ENCODE results near the gene PLEKHF1.

- no peak for TF ChIP-seq CTCF (conservative IDR thresholded peaks at IDR 0.05; ENCODE audit: low read depth in 2 of 2)
- no peak for TF ChIP-seq POLR2AphosphoS5 (IDR thresholded peaks at IDR 0.05; ENCODE audit: low read depth)
- no peak for TF ChIP-seq EZH2 (IDR thresholded peaks at IDR 0.05; ENCODE audit: low read depth, unreplicated experiment)
- no peak for TF ChIP-seq REST (IDR thresholded peaks at IDR 0.05; ENCODE audit: unreplicated experiment)
- TF ChIP-seq CREB1 (CRISPR knock-in tag; IDR thresholded peaks at IDR 0.05; ENCODE audit: low read depth): no peak
- no peak for TF ChIP-seq ZNF331 (CRISPR knock-in tag; IDR thresholded peaks at IDR 0.05; ENCODE audit: low read depth)
- no peak for TF ChIP-seq EZH2phosphoT487 (IDR thresholded peaks at IDR 0.05; ENCODE audit: unreplicated experiment)
- no peak for TF ChIP-seq JUNB (IDR thresholded peaks at IDR 0.05; ENCODE audit: unreplicated experiment)
- TF ChIP-seq ZNF114 (CRISPR knock-in tag; IDR thresholded peaks at IDR 0.05): no peak
- TF ChIP-seq ETS1 (IDR thresholded peaks at IDR 0.05): no peak
- no peak for TF ChIP-seq STAT1 (IDR thresholded peaks at IDR 0.05; ENCODE audit: unreplicated experiment)
- TF ChIP-seq NANOG (IDR thresholded peaks at IDR 0.05; ENCODE audit: borderline replicate concordance): no peak
Measured at GRCh38 chr19:29705706-29706105, 40.4 kb downstream of the PLEKHF1 start.

All from GM23338 (cell line).